ENCODE measurements around the gene ACSM6.

The ACSM6 gene

GRCh38 chr10:95247200-95247880 lies 53.3 kb downstream of the ACSM6 start:
- DNase-seq, result no peak

GRCh38 chr10:95247881-95248583 lies 54.0 kb downstream of the ACSM6 start:
- DNase-seq, result no peak

- no peak for DNase-seq
Observed at GRCh38 chr10:95248989-95249388, 55.0 kb downstream of the ACSM6 start.

- DNase-seq, result no peak
Observed at GRCh38 chr10:95249467-95249866, 55.4 kb downstream of the ACSM6 start.

GRCh38 chr10:95250856-95251255 lies 56.8 kb downstream of the ACSM6 start:
- no peak for DNase-seq

- no peak for DNase-seq
Observed at GRCh38 chr10:95253007-95253406, 59.0 kb downstream of the ACSM6 start.

GRCh38 chr10:95253686-95254085 lies 59.6 kb downstream of the ACSM6 start:
- no peak for DNase-seq

- no peak for DNase-seq
Observed at GRCh38 chr10:95254629-95255028, 60.6 kb downstream of the ACSM6 start.

- DNase-seq, result no peak
Observed at GRCh38 chr10:95256268-95256667, 62.2 kb downstream of the ACSM6 start.

GRCh38 chr10:95257849-95258248 lies 63.8 kb downstream of the ACSM6 start:
- no peak for DNase-seq

GRCh38 chr10:95260397-95260881 lies 66.4 kb downstream of the ACSM6 start:
- no peak for DNase-seq

- DNase-seq, result no peak
Observed at GRCh38 chr10:95260909-95261552, 67.0 kb downstream of the ACSM6 start.

- DNase-seq, result no peak
Observed at GRCh38 chr10:95261926-95262325, 67.9 kb downstream of the ACSM6 start.

- DNase-seq, result no peak
Observed at GRCh38 chr10:95262763-95263518, 68.9 kb downstream of the ACSM6 start.

GRCh38 chr10:95263864-95264226 lies 69.8 kb downstream of the ACSM6 start:
- no peak for DNase-seq

GRCh38 chr10:95264227-95265051 lies 70.4 kb downstream of the ACSM6 start:
- no peak for DNase-seq

GRCh38 chr10:95265572-95265971 lies 71.5 kb downstream of the ACSM6 start:
- no peak for DNase-seq

- no peak for DNase-seq
Observed at GRCh38 chr10:95266674-95267095, 72.6 kb downstream of the ACSM6 start.

- DNase-seq, result no peak
Observed at GRCh38 chr10:95267251-95267650, 73.2 kb downstream of the ACSM6 start.

GRCh38 chr10:95268438-95268837 lies 74.4 kb downstream of the ACSM6 start:
- DNase-seq, result no peak

- DNase-seq, result no peak
Observed at GRCh38 chr10:95273393-95274312, 79.6 kb downstream of the ACSM6 start.

Measured in activated CD4-positive, alpha-beta T cell treated with anti-CD3 and anti-CD28 coated beads, Interleukin-2, Interleukin-6, amounts not matched to agents 100 ng/mL and 50 ng/mL, durations not matched to agents 16 hours and 8 hours (primary cell).